ENCODE data around the gene NEDD4.

NEDD4 gene

DNA sequence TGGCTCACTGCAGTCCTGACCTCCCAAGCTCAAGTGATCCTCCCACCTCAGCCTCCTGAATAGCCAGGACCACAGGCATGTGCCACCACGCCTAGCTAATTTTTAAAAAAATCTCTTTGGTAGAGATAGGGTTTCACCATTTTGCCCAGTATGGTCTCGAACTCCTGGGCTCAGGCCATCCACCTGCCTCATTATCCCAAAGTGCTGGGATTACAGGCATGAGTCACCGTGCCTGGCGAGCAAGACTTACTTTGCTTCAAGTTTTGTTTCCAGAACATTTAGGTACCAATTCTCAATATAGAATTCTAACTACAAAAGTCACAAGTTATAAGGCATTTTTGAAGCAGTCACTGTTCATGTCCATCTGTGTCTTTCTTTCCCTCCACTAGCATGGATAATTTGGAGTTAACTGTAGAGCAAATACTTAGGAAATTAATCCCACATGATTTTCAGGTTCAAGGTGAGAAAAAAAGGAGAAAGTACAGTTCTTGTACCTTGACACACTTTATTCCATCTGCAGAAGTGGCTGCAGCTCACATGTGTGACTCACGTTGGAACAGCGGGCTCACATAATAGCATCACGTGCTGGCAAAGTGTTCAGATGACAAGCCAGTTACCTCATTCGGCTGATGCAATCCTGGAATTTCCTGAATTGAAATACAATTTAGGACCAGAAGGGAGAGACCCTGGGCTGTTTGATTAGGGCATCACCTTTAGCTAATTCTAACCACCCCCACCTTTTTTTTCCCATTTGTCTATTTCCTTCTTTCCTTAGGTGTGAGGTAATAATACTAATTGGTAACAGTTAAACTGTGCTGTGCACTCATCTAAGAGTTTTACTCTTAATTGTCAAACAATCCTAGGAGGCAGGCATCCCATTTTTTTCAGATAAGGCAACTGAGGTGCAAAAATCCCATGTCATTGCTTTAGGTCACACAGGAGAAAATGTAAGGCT lies 46.9 kb upstream of the NEDD4 start (continued):
- no peak; the same call in 1 of the 2 replicates for TF ChIP-seq MZF1 (tag by site-specific recombination; IDR thresholded peaks at IDR 0.05; ENCODE audit: borderline replicate concordance)
- TF ChIP-seq ZNF621 (tag by site-specific recombination; IDR thresholded peaks at IDR 0.05), result no peak
- TF ChIP-seq ZNF140 (tag by site-specific recombination; IDR thresholded peaks at IDR 0.05), result no peak
- TF ChIP-seq ZNF214 (tag by site-specific recombination; IDR thresholded peaks at IDR 0.05; ENCODE audit: borderline replicate concordance), result no peak

DNA sequence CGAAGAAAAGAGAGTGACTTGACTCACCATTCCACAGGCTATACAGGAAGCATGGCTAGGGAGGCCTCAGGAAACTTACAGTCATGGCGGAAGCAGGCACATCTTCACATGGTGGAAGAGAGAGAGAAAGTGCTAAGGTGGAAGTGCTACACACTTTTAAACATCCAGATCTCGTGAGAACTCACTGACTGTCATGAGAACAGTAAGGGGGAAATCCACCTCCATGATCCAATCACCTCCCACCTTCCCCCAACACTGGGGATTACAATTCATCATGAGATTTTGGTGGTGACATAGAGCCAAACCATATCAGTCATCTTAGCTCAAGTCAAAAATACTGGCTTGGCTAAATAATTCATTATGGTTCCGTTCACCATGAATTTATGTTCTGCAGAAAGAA lies 45.3 kb upstream of the NEDD4 start:
- Histone ChIP-seq H3K9me3 (ENCODE audit: control insufficient read depth, insufficient read depth, low read depth, low read length) (no peaks in the 10 kb centered on the region), H3K4me3 (ENCODE audit: low read depth, low read length) (no peak overlapping the region), H3K4me1 (ENCODE audit: control insufficient read depth, insufficient read depth, low read length) (peaks cover 12% of the 10 kb centered on the region; the same call in 1 of the 2 replicates), H3K36me3 (ENCODE audit: control insufficient read depth in 2 of 2, insufficient read depth in 1 of 2, low read length in 2 of 2) (no peaks in the 10 kb centered on the region), H3K27ac (ENCODE audit: extremely low read depth, low read depth, low read length) (no peak overlapping the region)
- no peak for TF ChIP-seq ZNF16 (tag by site-specific recombination; IDR thresholded peaks at IDR 0.05; ENCODE audit: low read depth)
- no peak for TF ChIP-seq KLF10 (tag by site-specific recombination; IDR thresholded peaks at IDR 0.05)
- TF ChIP-seq PRDM1 (tag by site-specific recombination; IDR thresholded peaks at IDR 0.05), result no peak
- ChIA-PET CTCF (interaction anchor here (1.3 to 2.8 kb wide), 2 partner anchors 14 to 45 kb away, joined by 3 to 11 read pairs; no protein-coding TSS in a partner anchor), POLR2A (no interaction called here)

- Histone ChIP-seq H3K9me3 (ENCODE audit: control insufficient read depth, insufficient read depth, low read depth, low read length) (no peaks in the 10 kb centered on the region), H3K4me3 (ENCODE audit: low read depth, low read length) (no peak overlapping the region), H3K36me3 (ENCODE audit: control insufficient read depth in 2 of 2, insufficient read depth in 1 of 2, low read length in 2 of 2) (no peaks in the 10 kb centered on the region), H3K4me1 (ENCODE audit: control insufficient read depth, insufficient read depth, low read length) (peaks cover 12% of the 10 kb centered on the region; the same call in 1 of the 2 replicates), H3K27ac (ENCODE audit: extremely low read depth, low read depth, low read length) (no peak overlapping the region)
- CTCF ChIA-PET, result interaction anchor here (2.8 kb wide), 1 partner anchor 14 kb away, joined by 11 read pairs; no protein-coding TSS in a partner anchor
- POLR2A ChIA-PET, result no interaction called here
- TF ChIP-seq ZNF175 (tag by site-specific recombination; IDR thresholded peaks at IDR 0.05), result no peak
- TF ChIP-seq ZNF555 (tag by site-specific recombination; conservative IDR thresholded peaks at IDR 0.05), result no peak
- no peak for TF ChIP-seq AEBP2 (tag by site-specific recombination; IDR thresholded peaks at IDR 0.05; ENCODE audit: borderline replicate concordance)
- no peak for TF ChIP-seq ZNF768 (tag by site-specific recombination; IDR thresholded peaks at IDR 0.05)
- TF ChIP-seq, protein P1, sequence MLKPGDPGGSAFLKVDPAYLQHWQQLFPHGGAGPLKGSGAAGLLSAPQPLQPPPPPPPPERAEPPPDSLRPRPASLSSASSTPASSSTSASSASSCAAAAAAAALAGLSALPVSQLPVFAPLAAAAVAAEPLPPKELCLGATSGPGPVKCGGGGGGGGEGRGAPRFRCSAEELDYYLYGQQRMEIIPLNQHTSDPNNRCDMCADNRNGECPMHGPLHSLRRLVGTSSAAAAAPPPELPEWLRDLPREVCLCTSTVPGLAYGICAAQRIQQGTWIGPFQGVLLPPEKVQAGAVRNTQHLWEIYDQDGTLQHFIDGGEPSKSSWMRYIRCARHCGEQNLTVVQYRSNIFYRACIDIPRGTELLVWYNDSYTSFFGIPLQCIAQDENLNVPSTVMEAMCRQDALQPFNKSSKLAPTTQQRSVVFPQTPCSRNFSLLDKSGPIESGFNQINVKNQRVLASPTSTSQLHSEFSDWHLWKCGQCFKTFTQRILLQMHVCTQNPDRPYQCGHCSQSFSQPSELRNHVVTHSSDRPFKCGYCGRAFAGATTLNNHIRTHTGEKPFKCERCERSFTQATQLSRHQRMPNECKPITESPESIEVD (tag by site-specific recombination; IDR thresholded peaks at IDR 0.05), result no peak
- TF ChIP-seq, protein P2, sequence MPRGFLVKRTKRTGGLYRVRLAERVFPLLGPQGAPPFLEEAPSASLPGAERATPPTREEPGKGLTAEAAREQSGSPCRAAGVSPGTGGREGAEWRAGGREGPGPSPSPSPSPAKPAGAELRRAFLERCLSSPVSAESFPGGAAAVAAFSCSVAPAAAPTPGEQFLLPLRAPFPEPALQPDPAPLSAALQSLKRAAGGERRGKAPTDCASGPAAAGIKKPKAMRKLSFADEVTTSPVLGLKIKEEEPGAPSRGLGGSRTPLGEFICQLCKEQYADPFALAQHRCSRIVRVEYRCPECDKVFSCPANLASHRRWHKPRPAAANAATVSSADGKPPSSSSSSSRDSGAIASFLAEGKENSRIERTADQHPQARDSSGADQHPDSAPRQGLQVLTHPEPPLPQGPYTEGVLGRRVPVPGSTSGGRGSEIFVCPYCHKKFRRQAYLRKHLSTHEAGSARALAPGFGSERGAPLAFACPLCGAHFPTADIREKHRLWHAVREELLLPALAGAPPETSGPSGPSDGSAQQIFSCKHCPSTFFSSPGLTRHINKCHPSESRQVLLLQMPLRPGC (tag by site-specific recombination; IDR thresholded peaks at IDR 0.05), result no peak
- TF ChIP-seq ZNF449 (tag by site-specific recombination; IDR thresholded peaks at IDR 0.05), result no peak
- TF ChIP-seq SETDB1 (IDR thresholded peaks at IDR 0.05; ENCODE audit: insufficient read length, low read length), result no peak
- no peak for TF ChIP-seq SP7 (tag by site-specific recombination; IDR thresholded peaks at IDR 0.05)
- TF ChIP-seq, protein P3, sequence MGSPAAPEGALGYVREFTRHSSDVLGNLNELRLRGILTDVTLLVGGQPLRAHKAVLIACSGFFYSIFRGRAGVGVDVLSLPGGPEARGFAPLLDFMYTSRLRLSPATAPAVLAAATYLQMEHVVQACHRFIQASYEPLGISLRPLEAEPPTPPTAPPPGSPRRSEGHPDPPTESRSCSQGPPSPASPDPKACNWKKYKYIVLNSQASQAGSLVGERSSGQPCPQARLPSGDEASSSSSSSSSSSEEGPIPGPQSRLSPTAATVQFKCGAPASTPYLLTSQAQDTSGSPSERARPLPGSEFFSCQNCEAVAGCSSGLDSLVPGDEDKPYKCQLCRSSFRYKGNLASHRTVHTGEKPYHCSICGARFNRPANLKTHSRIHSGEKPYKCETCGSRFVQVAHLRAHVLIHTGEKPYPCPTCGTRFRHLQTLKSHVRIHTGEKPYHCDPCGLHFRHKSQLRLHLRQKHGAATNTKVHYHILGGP (tag by site-specific recombination; IDR thresholded peaks at IDR 0.05), result no peak
- TF ChIP-seq ZNF311 (tag by site-specific recombination; IDR thresholded peaks at IDR 0.05; ENCODE audit: borderline replicate concordance), result no peak
- no peak for TF ChIP-seq ZNF777 (tag by site-specific recombination; IDR thresholded peaks at IDR 0.05; ENCODE audit: borderline replicate concordance)
- no peak for TF ChIP-seq SCRT2 (tag by site-specific recombination; IDR thresholded peaks at IDR 0.05)
- no peak for TF ChIP-seq ZNF341 (tag by site-specific recombination; IDR thresholded peaks at IDR 0.05; ENCODE audit: low read depth)
- no peak for TF ChIP-seq ZNF558 (tag by site-specific recombination; IDR thresholded peaks at IDR 0.05)
- no peak for TF ChIP-seq KLF7 (tag by site-specific recombination; IDR thresholded peaks at IDR 0.05; ENCODE audit: borderline replicate concordance)
Measured at GRCh38 chr15:56038015-56038414, 44.6 kb upstream of the NEDD4 start.
